Measurements from ENCODE around the gene ATP9A. TPM values are rescaled to one million over a fixed set of nuclear protein-coding genes. Genes with fewer than 3 reads are reported as not detected.

Gene ATP9A
- polyA plus RNA-seq, 3 donors from 2014 or later = 0.82 to 2.8 (median 1.2) TPM

DNA sequence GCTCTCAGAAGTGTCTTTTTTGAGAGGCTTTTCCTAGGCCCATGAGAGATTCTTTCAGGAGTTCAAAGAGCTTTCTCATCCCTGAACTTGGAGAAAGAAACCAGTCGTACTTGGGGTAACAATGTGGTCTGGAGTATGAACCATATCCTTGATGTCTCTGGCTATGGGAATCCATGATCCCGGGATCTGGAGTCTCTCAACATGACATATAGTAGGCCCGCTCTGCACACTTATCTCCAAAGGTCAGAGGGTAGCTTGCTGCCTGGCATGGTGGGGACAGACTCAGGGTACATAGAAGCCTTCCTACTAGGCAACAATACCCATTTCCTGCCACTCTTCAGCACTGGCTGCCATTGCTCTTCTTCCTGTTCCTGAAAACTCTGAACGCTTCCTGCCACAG, 183.5 kb downstream of the ATP9A start:
- Mint-ChIP-seq H3K27ac (no peak overlapping the region), H3K4me3 (peak overlapping the region in 1 of 5 donors; percentile 10), H3K9me3 (peaks cover 0 to 2% (median 0%) of the 10 kb centered on the region in 6 donors), H3K4me1 (peaks cover 21 to 26% of the 10 kb centered on the region in 2 donors), H3K27me3 (ENCODE audit: low read depth in 3 of 3) (peaks cover 2 to 8% (median 3%) of the 10 kb centered on the region in 3 donors), H3K36me3 (no peaks in the 10 kb centered on the region)
- no peak for DNase-seq

DNA sequence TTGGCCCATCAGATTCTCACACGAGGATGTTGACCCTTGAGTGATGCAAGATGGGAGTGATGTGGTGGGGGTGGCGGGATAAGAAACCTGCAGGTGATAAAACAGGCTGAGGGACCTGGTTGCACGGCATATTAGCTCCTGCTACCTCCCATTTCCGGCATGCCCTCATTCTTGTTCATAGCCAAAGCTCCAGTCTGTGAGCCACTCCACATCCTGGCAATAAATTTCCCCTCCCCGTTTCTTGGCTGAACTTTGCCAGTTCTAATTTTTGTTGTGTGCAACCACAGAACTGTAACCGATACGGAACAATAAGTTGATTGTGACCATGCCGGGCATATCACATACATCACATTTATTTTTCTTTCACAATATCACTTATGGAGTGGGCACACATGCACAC, 184.1 kb downstream of the ATP9A start:
- no peak for DNase-seq
- Mint-ChIP-seq H3K9me3 (peaks cover 0 to 2% (median 0%) of the 10 kb centered on the region in 6 donors), H3K4me3 (no peak overlapping the region), H3K27ac (no peak overlapping the region), H3K36me3 (no peaks in the 10 kb centered on the region), H3K4me1 (peaks cover 20 to 26% of the 10 kb centered on the region in 2 donors), H3K27me3 (ENCODE audit: low read depth in 3 of 3) (peaks cover 3 to 8% (median 4%) of the 10 kb centered on the region in 3 donors)

DNA sequence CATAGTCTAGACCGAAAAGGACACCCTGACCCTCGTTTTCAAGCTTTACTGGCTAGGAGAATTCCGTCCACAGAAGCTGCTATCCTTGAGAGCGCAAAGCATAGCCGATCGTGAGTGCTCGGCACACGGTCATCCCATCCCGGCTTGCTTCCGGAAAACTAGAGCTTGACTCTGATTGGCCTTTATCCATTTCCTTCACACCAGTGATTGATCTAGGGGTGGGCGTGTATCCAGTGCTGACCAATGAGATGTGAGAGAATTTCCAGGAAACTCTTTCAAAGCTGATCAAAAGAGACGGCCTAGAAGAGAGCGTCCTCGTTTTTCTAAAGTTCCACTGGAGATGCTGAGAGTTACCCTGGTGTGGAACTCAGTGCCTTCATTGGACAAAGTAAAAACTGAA, 184.7 kb downstream of the ATP9A start:
- Mint-ChIP-seq H3K27ac (no peak overlapping the region), H3K36me3 (no peaks in the 10 kb centered on the region), H3K4me3 (no peak overlapping the region), H3K27me3 (ENCODE audit: low read depth in 3 of 3) (peaks cover 3 to 8% (median 4%) of the 10 kb centered on the region in 3 donors), H3K9me3 (peaks cover 0 to 2% (median 0%) of the 10 kb centered on the region in 6 donors), H3K4me1 (peaks cover 15 to 20% of the 10 kb centered on the region in 2 donors)
- no peak for DNase-seq

DNA sequence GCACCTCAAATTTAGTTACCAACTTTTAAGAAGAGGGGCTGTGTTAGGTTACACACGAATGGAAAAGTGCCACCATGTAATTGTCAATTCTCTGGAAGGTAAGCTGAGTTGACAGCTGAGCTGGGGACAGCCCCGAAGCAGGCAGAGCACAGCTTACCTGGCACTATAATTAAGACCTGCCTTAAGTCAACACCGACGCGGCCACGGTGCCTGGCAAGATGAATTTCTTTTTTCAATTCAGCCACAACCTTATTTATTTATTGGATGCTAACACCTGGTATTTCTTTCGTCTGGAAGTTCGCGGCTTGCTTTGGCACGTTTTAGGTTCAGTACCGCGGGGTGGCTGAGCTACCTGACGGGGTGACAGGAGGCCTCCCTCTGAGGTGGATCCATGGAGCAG, 185.1 kb downstream of the ATP9A start:
- H3K9me3 Mint-ChIP-seq = peaks cover 0 to 2% (median 0%) of the 10 kb centered on the region in 6 donors
- H3K27ac Mint-ChIP-seq = no peak overlapping the region
- DNase-seq = no peak
- H3K36me3 Mint-ChIP-seq = no peaks in the 10 kb centered on the region
- H3K4me3 Mint-ChIP-seq = no peak overlapping the region
- H3K4me1 Mint-ChIP-seq = peaks cover 11 to 15% of the 10 kb centered on the region in 2 donors
- H3K27me3 Mint-ChIP-seq (ENCODE audit: low read depth in 3 of 3) = peaks cover 3 to 8% (median 4%) of the 10 kb centered on the region in 3 donors

DNA sequence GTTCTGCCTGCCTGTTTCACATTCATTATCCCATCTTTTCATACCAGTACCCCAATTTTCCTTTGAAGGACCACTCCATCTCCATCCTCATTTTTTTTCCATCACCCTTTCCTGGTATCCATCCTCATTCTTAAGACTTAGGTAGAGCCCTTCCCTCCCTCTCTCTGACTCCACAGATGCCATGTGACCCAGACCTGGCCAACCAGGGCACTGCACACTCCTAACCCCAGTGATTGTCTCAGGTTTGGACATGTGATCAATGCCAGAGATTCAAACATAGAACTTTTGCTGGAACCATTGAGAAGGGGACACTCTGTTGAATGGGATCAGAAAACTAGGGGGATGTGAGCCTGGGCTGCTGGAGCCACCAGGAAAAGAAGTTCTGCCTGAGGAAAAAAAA, 186.6 kb downstream of the ATP9A start:
- Mint-ChIP-seq H3K36me3 (no peaks in the 10 kb centered on the region), H3K27me3 (ENCODE audit: low read depth in 3 of 3) (peaks cover 3 to 8% (median 4%) of the 10 kb centered on the region in 3 donors), H3K9me3 (peaks cover 0 to 2% (median 0%) of the 10 kb centered on the region in 6 donors), H3K27ac (no peak overlapping the region), H3K4me1 (peaks cover 6 to 7% of the 10 kb centered on the region in 2 donors), H3K4me3 (no peak overlapping the region)
- DNase-seq = no peak

DNA sequence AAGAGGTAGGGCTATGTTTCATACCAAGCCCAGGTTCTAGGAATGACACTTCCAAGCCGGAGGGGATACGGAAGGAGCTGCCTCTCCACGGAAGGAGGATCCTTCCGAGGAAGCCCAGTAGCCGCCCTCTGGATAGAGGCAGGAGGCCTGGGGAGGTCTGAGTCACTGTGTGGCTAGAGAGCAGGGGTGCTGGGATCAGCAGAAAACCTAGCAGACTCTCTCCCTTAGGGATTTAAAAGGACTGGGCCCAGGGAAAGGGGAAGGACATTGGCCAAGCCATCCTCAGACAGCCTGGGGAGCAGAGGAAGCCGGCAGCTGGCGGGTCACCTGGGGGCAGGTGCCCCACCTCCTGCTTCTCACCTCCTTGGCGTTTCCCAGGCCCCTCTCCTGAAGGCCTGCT, 189.1 kb downstream of the ATP9A start:
- H3K36me3 Mint-ChIP-seq = no peaks in the 10 kb centered on the region
- no peak for DNase-seq
- no peak overlapping the region for H3K27ac Mint-ChIP-seq
- no peak overlapping the region for H3K4me3 Mint-ChIP-seq
- H3K27me3 Mint-ChIP-seq (ENCODE audit: low read depth in 3 of 3) = peaks cover 1 to 10% (median 6%) of the 10 kb centered on the region in 3 donors
- peaks cover 0 to 2% (median 0%) of the 10 kb centered on the region in 6 donors for H3K9me3 Mint-ChIP-seq
- H3K4me1 Mint-ChIP-seq = no peaks in the 10 kb centered on the region

DNA sequence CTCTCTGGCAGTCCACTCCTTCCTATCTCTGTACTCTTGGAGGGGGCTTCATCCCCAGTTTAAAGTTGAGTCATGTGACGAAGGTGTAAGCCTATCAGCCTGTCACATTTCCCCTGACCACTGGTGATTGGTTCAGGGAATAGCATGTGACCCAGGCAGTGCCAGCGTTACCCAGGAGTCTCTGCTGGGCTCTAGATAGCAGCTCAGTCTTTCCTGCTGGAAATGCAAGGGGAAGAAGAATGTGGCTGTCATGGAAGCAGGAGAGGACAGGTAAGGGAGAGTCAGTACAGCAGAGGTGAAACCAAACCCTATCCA, 190.1 kb downstream of the ATP9A start:
- Mint-ChIP-seq H3K9me3 (peaks cover 0 to 2% (median 0%) of the 10 kb centered on the region in 6 donors), H3K4me3 (no peak overlapping the region), H3K36me3 (no peaks in the 10 kb centered on the region), H3K4me1 (no peaks in the 10 kb centered on the region), H3K27ac (no peak overlapping the region), H3K27me3 (ENCODE audit: low read depth in 3 of 3) (peaks cover 1 to 10% (median 6%) of the 10 kb centered on the region in 3 donors)
- no peak for DNase-seq

DNA sequence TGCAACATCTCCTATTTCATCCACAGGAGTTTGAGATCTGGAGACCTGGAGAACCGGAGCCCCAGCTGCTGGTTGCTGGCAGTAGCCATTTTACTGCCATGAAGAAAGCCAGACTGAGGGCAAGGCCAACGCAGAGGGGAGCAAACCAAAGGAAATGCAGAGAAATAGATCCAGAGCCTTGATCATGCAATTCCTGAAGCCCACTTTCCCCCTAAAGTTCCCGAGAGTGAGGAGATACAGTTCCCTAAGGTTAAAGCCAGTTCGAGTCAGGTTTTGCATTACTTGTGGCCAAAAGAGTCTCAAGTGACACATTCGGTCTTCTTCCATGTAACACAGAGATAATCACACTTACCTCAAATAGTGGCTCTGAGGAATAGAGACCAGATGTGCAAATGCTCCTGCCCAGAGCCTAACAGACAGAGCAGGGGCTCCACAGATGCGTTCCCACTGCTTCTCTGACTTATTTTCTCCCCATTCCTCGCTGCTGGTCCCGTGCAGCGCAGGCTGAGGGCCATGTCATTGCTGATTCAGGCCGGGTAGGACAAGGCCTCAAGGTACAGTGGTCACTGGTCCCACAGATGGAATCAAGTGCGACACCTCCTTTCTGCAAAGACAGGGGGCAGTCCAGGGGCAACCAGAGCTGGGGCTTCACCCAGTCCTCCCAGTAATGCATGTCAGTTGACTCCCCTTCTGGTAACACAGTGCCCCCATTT, 190.6 kb downstream of the ATP9A start:
- DNase-seq = no peak

DNA sequence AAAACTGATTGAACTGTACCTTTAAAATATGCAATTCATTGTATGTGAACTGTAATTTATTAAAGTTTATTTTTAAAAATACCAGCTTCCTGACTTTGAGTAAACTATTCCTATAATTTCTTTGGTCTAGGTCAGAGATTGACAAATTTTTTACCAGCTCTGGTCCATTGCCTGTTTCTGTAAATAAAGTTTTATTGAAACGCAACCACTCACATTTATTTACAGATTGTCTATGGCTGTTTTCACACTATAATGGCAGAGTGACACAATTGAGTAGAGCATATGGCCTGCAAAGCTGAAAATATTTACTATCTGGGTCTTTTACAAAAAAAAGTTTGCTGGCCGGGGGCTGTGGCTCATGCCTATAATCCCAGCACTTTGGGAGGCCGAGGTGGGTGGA, 192.7 kb downstream of the ATP9A start:
- Mint-ChIP-seq H3K4me3 (no peak overlapping the region), H3K4me1 (no peaks in the 10 kb centered on the region), H3K36me3 (peaks cover 0 to 3% (median 0%) of the 10 kb centered on the region in 3 donors), H3K27me3 (ENCODE audit: low read depth in 3 of 3) (peaks cover 3 to 6% (median 5%) of the 10 kb centered on the region in 3 donors), H3K9me3 (no peaks in the 10 kb centered on the region), H3K27ac (no peak overlapping the region)
- no peak for DNase-seq

More for the DNA sequence above, 190.6 kb downstream of the ATP9A start:
- Mint-ChIP-seq H3K36me3 (no peaks in the 10 kb centered on the region), H3K4me3 (no peak overlapping the region), H3K27me3 (ENCODE audit: low read depth in 3 of 3) (peaks cover 1 to 10% (median 6%) of the 10 kb centered on the region in 3 donors), H3K27ac (no peak overlapping the region), H3K4me1 (no peaks in the 10 kb centered on the region), H3K9me3 (peaks cover 0 to 2% (median 0%) of the 10 kb centered on the region in 6 donors)

DNA sequence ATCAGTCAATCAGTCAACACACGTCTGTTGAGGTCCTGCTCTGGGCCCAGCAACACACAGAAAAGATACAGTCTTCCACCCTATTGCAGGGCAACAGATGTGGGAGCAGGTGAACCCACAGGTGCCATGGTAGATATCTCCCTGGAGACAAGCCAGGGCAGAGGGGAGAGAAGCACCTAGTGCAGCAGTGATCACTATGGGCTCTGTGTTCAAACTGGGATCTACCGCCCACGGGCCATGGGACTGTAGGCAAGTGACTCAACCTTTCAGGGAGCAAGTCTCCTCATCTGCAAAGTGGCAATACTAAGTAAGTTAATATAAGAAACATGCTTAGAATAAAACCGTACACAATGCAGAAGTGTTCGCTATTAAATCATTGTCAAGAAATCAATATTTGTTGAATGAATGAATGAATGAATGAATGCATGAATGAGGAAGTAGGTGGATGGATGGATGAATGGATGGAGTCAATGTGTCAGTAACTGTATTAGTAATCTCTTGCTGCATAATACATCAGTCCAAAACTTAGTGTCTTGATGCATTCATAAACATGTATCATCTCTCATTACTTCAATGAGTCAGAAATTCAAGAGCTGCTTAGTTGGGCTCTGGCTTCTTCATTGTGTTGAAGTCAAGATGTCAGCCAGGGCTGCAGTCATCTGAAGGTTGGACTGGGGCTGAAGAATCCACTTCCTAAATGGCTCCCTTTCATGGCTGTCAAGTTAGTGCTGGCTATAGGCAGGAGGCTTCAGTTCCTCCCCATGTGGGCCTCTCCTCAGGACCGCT, 193.7 kb downstream of the ATP9A start:
- H3K4me3 Mint-ChIP-seq = no peak overlapping the region
- no peaks in the 10 kb centered on the region for H3K9me3 Mint-ChIP-seq

DNA sequence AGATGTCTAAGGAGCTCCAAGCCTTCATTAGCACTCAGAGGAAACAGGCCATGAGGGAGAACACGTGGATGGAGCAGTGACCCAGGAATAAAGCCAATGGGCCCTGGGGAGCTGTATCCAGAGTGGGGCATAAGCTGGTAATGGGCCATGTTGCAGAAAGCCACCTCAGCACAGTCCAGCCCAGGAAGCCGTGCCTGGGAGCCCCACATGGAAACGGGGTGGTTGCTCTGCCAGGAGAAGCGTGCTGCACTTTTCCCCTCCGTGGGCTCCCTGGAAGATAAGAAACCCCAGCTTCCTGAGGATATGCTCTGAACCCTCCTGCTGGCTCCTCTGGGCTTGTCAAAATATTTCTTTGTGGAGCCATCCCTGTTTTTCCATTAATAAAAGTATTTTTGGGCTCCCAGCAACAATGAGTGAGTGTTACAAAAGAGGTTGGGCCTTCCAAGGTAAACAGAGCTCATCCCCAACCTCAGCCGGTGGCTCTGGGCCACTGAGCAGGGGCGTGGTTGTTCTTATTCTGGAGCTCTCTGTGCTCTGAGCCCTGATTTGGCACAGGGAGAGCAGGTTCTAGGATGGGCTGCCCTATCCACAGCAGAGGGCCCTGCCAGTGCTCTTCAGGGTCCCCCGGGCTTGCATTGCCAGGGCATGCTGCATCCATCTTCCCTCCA, 194.5 kb downstream of the ATP9A start:
- H3K4me1 Mint-ChIP-seq = no peaks in the 10 kb centered on the region
- no peak for DNase-seq

More for the DNA sequence above, 193.7 kb downstream of the ATP9A start:
- H3K27me3 Mint-ChIP-seq (ENCODE audit: low read depth in 3 of 3) = peaks cover 2 to 4% (median 3%) of the 10 kb centered on the region in 3 donors
- no peak overlapping the region for H3K27ac Mint-ChIP-seq
- no peak for DNase-seq
- no peaks in the 10 kb centered on the region for H3K4me1 Mint-ChIP-seq
- peaks cover 0 to 3% (median 0%) of the 10 kb centered on the region in 3 donors for H3K36me3 Mint-ChIP-seq

DNA sequence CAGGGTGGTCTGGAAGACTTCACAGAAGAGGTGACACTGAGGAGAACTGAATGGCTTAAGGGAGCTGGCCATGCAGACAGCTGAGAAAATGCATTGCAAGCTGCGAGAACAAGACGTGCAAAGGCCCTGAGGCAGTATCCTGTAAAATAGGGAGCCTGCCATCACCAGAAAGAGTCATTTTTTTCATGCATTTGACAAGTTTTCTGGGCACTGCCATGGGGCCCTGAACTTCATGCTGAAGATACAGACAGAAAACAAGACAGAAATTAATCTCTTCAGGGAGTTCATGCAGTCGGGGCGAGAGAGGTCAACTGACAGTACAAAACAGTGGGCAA, 196.8 kb downstream of the ATP9A start:
- DNase-seq = no peak
- Mint-ChIP-seq H3K4me3 (no peak overlapping the region), H3K27me3 (ENCODE audit: low read depth in 3 of 3) (peaks cover 3 to 5% (median 4%) of the 10 kb centered on the region in 3 donors), H3K9me3 (no peaks in the 10 kb centered on the region), H3K36me3 (peaks cover 0 to 12% (median 0%) of the 10 kb centered on the region in 3 donors), H3K4me1 (no peaks in the 10 kb centered on the region), H3K27ac (no peak overlapping the region)

More for the DNA sequence above, 194.5 kb downstream of the ATP9A start:
- no peak overlapping the region for H3K4me3 Mint-ChIP-seq
- peaks cover 0 to 4% (median 0%) of the 10 kb centered on the region in 3 donors for H3K36me3 Mint-ChIP-seq
- H3K27ac Mint-ChIP-seq = no peak overlapping the region
- H3K27me3 Mint-ChIP-seq (ENCODE audit: low read depth in 3 of 3) = peaks cover 2 to 4% (median 4%) of the 10 kb centered on the region in 3 donors
- no peaks in the 10 kb centered on the region for H3K9me3 Mint-ChIP-seq

DNA sequence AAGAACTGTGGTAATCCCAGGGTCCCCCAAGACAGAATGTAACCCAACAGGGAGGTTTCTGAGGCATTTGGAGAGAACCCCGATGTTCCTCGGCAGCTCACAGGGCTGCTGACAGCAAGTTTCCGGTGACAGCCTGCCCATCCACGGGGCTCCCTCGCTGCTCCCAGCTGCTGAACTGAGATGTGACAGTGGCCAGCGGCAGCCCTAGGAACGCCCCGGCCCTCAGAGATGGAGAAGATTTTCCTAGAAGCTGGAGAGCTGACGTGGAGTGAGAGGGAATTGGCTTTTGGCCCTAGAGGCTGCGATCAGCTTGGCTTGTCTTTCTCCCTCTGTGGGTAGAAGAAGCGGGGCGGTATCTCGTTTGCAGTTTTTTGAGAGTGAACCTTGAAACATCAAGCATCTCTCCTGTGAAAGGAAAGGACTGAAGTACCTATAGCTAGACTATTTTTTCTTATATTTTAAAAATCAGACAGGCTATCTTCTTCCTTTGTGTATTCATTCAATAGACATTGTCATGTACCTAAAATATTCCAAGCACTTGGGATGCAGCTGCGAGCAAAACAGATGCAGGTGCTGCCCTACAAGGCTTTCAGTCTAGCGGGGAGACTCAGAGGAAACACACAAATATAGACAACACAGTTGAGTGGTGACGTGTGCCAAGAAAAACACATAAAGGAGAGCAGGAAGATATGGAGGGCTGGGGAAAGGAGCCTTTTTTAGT, 197.3 kb downstream of the ATP9A start:
- H3K4me1 Mint-ChIP-seq = no peaks in the 10 kb centered on the region
- H3K9me3 Mint-ChIP-seq = no peaks in the 10 kb centered on the region
- no peak for DNase-seq
- peaks cover 0 to 12% (median 0%) of the 10 kb centered on the region in 3 donors for H3K36me3 Mint-ChIP-seq
- H3K27ac Mint-ChIP-seq = no peak overlapping the region
- H3K27me3 Mint-ChIP-seq (ENCODE audit: low read depth in 3 of 3) = peaks cover 3 to 5% (median 5%) of the 10 kb centered on the region in 3 donors
- H3K4me3 Mint-ChIP-seq = no peak overlapping the region

All from immature natural killer cell (primary cell).